Endothelial cell of umbilical vein (primary cell): ENCODE measurements around the gene SORCS2. TPM values are rescaled to one million over a fixed set of nuclear protein-coding genes. Genes with fewer than 3 reads are reported as not detected.

Experiments
- BruUV-seq: library from RNA; stranded (reverse); fragments of 400-500 nt; replicated peaks from 2 replicates; lab custom pipeline; 2021; lab: Mats Ljungman, UMichigan
- CTCF ChIA-PET: fragments of 300-600, 350-600 bp; sonication (Branson Sonifier 250); formaldehyde crosslinking; loops from one replicate; lab custom pipeline; 2021; ENCODE audit warnings: antibody characterized with exemption, inconsistent platforms; lab: Charles Lee
- POLR2A ChIA-PET: fragments of 300-600, 350-600 bp; sonication (Branson Sonifier 250); formaldehyde crosslinking; loops from one replicate; lab custom pipeline; 2021; ENCODE audit warnings: antibody characterized with exemption, inconsistent platforms; lab: Charles Lee
- DNase-seq: peaks from one replicate; pipeline ENCODE4 v3.0.0-alpha.2; 2011; ENCODE audit warnings: low read depth, low spot score
- FAIRE-seq: peaks from 2 replicates; lab custom pipeline; 2011; peaks lifted over from hg19 to GRCh38; lab: Jason Lieb, UNC
- H2AFZ ChIP-seq: 2 replicates; pipeline ENCODE4 v1.6.0; 2012; ENCODE audit warnings: low read depth, low read length, control low read depth, inconsistent platforms
- H3K27ac ChIP-seq: 2 replicates; pipeline ENCODE4 v1.5.1; 2011; ENCODE audit warnings: low read depth, mild to moderate bottlenecking, control low read depth, low read length, moderate library complexity; ENCODE audit not compliant: insufficient read depth
- H3K27me3 ChIP-seq, 2 experiments: 2 replicates each; pipeline versions ENCODE4 v1.6.0 to v1.6.1; 2011; ENCODE audit warnings: low read length in 2 of 2, mixed read lengths in 1 of 2; ENCODE audit not compliant: control insufficient read depth in 2 of 2, insufficient read depth in 2 of 2
- H3K36me3 ChIP-seq, 2 experiments: 2 replicates in 1 of 2; 3 replicates in 1 of 2; pipeline ENCODE4 v1.5.1; 2011; ENCODE audit warnings: low read length in 2 of 2, mild to moderate bottlenecking in 1 of 2, moderate library complexity in 1 of 2; ENCODE audit not compliant: control insufficient read depth in 2 of 2, insufficient read depth in 2 of 2; ENCODE audit errors: extremely low read depth in 1 of 2
- H3K4me1 ChIP-seq: 3 replicates; pipeline ENCODE4 v1.5.1; 2011; ENCODE audit warnings: mild to moderate bottlenecking, low read length; ENCODE audit not compliant: control insufficient read depth, insufficient read depth; ENCODE audit errors: extremely low read depth
- H3K4me2 ChIP-seq: 2 replicates; pipeline ENCODE4 v1.6.1; 2011; ENCODE audit warnings: low read length, control low read depth, mixed read lengths; ENCODE audit not compliant: insufficient read depth
- H3K4me3 ChIP-seq, 3 experiments: fragments of 200-600 bp in 1 of 3; sonication (generic), shearing (Covaris generic) in 1 of 3; replicated peaks in 1 of 3; 2 replicates each; pipeline ENCODE4 v1.5.1; 2011 to 2016; ENCODE audit warnings: control low read depth in 3 of 3, low read length in 3 of 3, mild to moderate bottlenecking in 2 of 3, inconsistent platforms in 1 of 3, low read depth in 1 of 3, moderate library complexity in 1 of 3; ENCODE audit not compliant: insufficient read depth in 1 of 3
- H3K79me2 ChIP-seq: 2 replicates; pipeline ENCODE4 v1.6.0; 2012; ENCODE audit warnings: low read length, inconsistent platforms; ENCODE audit not compliant: control insufficient read depth, insufficient read depth
- H3K9ac ChIP-seq: replicated peaks from 2 replicates; pipeline ENCODE3; 2011; ENCODE audit warnings: low read length, control low read depth; ENCODE audit not compliant: insufficient read depth; ENCODE audit errors: extremely low read depth
- H3K9me1 ChIP-seq: replicated peaks from 3 replicates; pipeline ENCODE4 v1.6.0; 2011; ENCODE audit warnings: mild to moderate bottlenecking, low read length; ENCODE audit not compliant: control insufficient read depth, insufficient read depth; ENCODE audit errors: extremely low read depth
- H3K9me3 ChIP-seq: replicated peaks from 2 replicates; pipeline ENCODE4 v1.5.1; 2012; ENCODE audit warnings: low read length, inconsistent platforms; ENCODE audit not compliant: control insufficient read depth, insufficient read depth
- H4K20me1 ChIP-seq: replicated peaks from 2 replicates; pipeline ENCODE3; 2011; ENCODE audit warnings: mild to moderate bottlenecking, low read length; ENCODE audit not compliant: control insufficient read depth, insufficient read depth; ENCODE audit errors: extremely low read depth
- EZH2 ChIP-seq: IDR thresholded peaks from 2 replicates; pipeline ENCODE4 v1.6.1; 2012; ENCODE audit warnings: borderline replicate concordance, low read depth, mild to moderate bottlenecking, moderate library complexity, low read length, inconsistent platforms; ENCODE audit not compliant: severe bottlenecking
- FOS ChIP-seq: IDR thresholded peaks from 2 replicates; pipeline ENCODE4 v1.6.1; 2011; ENCODE audit warnings: mild to moderate bottlenecking, low read length, moderate library complexity, borderline replicate concordance; ENCODE audit not compliant: insufficient read depth
- GATA2 ChIP-seq: IDR thresholded peaks from 2 replicates; pipeline ENCODE4 v1.7.0; 2011; ENCODE audit warnings: low read depth, mild to moderate bottlenecking, moderate library complexity, mixed read lengths, low read length; ENCODE audit not compliant: insufficient read length, insufficient read depth
- JUN ChIP-seq: IDR thresholded peaks from 2 replicates; pipeline ENCODE4 v1.6.1; 2011; ENCODE audit warnings: borderline replicate concordance, low read depth; ENCODE audit not compliant: insufficient read length, insufficient read depth
- MYC ChIP-seq: IDR thresholded peaks from one replicate; pipeline ENCODE4 v1.6.1; 2011; ENCODE audit warnings: mild to moderate bottlenecking, low read depth, low read length
- POLR2A ChIP-seq: IDR thresholded peaks from 2 replicates; pipeline ENCODE4 v1.6.1; 2012; ENCODE audit warnings: low read depth, mild to moderate bottlenecking, control low read depth, low read length
- POLR2AphosphoS5 ChIP-seq: IDR thresholded peaks from 2 replicates; pipeline ENCODE4 v1.6.1; 2012; ENCODE audit warnings: low read depth, mild to moderate bottlenecking, control low read depth, low read length, moderate library complexity; ENCODE audit not compliant: insufficient read depth
- dilution Hi-C: fragments of 300-500 bp; cut with MboI; formaldehyde crosslinking; loops from one replicate; pipeline ENCODE4 v1.15.0; 2019; ENCODE audit warnings: low sequenced_read_pairs; ENCODE audit not compliant: extremely low pct_ligation_motif_present
- intact Hi-C: fragments of 100-400 bp; cut with micrococcal nuclease; formaldehyde crosslinking; loops from one replicate; pipeline ENCODE4 v1.10.0; 2022
- polyA plus RNA-seq, 4 experiments: library from polyadenylated mRNA; depleted of rRNA in 3 of 4; stranded (reverse) in 3 of 4; unstranded in 1 of 4; fragments of >200 nt; gene quantifications; 2 replicates each; pipeline versions ENCODE4 v1.2.1 to v1.2.3, GENCODE V29; 2011 to 2012; ENCODE audit warnings: missing spikeins in 1 of 4
- total RNA-seq: library from RNA; stranded (reverse); gene quantifications from 2 replicates; pipeline ENCODE4 v1.2.3, GENCODE V29; 2021
- TF ChIP-seq, protein P1 (sequence below): IDR thresholded peaks from 2 replicates; pipeline ENCODE4 v1.6.1; 2011; ENCODE audit not compliant: insufficient read depth, insufficient read length
- TF ChIP-seq, protein P2 (sequence below), 2 donors: IDR thresholded peaks; 1 replicate in 1 of 2; 2 replicates in 1 of 2; pipeline ENCODE4 v1.5.1; 2011; ENCODE audit warnings: low read length in 2 of 2, mild to moderate bottlenecking in 2 of 2, moderate library complexity in 2 of 2, control low read depth in 1 of 2, inconsistent platforms in 1 of 2, low read depth in 1 of 2; ENCODE audit not compliant: insufficient read depth in 1 of 2; ENCODE audit errors: extremely low read depth in 1 of 2

SORCS2 gene
- total and polyA plus RNA-seq, 2 donors (not counting 3 experiments of a cell fraction or from before 2014, with no cell fraction given) = not detected

DNA sequence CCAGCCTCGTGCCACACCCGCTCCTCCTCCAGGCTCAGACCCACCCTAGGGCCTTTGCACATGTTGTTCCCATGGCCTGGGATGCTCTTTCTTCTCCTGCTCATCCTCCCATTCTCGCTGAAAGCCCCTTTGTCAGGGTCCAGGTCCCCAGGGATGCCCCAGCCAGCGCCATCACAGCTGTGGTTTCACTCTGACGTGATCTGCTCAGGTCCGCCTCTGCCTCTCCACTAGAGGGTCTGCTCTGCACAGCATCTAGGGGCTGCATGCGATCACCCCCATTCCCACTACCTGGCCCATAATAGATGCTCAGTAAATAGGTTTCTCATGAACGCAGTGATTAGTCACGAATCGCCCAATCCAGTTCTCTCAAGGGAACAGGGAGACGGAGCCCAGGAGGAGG lies 524.8 kb downstream of the SORCS2 start:
- no peak for FAIRE-seq
- dilution Hi-C loops = no loop called here
- peaks cover 2% of the 10 kb centered on the region for H3K4me1 ChIP-seq

More for the DNA sequence above, 524.8 kb downstream of the SORCS2 start:
- H3K9me1 ChIP-seq = no peaks in the 10 kb centered on the region
- H3K36me3 ChIP-seq = no peaks in the 10 kb centered on the region
- H3K79me2 ChIP-seq = no peaks in the 10 kb centered on the region
- no TSS peak for BruUV-seq
- intact Hi-C loops = loop anchor here (5.0 to 10.0 kb wide), 2 partner anchors 192 to 380 kb away; no protein-coding TSS in a partner anchor
- H3K9me3 ChIP-seq = no peaks in the 10 kb centered on the region
- H3K4me2 ChIP-seq = no peak overlapping the region
- H3K27ac ChIP-seq = no peak overlapping the region
- peaks cover 0 to 1% of the 10 kb centered on the region in 2 experiments for H3K27me3 ChIP-seq
- no peaks in the 10 kb centered on the region for H4K20me1 ChIP-seq
- no peak for DNase-seq
- H2AFZ ChIP-seq = no peak overlapping the region
- no peak for TF ChIP-seq GATA2
- TF ChIP-seq FOS = no peak
- no peak for TF ChIP-seq POLR2AphosphoS5
- TF ChIP-seq EZH2 = no peak
- no peak for TF ChIP-seq POLR2A
- no peak for TF ChIP-seq JUN
- TF ChIP-seq, protein P1, sequence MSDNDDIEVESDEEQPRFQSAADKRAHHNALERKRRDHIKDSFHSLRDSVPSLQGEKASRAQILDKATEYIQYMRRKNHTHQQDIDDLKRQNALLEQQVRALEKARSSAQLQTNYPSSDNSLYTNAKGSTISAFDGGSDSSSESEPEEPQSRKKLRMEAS = no peak
- TF ChIP-seq MYC = no peak
- TF ChIP-seq, protein P2, sequence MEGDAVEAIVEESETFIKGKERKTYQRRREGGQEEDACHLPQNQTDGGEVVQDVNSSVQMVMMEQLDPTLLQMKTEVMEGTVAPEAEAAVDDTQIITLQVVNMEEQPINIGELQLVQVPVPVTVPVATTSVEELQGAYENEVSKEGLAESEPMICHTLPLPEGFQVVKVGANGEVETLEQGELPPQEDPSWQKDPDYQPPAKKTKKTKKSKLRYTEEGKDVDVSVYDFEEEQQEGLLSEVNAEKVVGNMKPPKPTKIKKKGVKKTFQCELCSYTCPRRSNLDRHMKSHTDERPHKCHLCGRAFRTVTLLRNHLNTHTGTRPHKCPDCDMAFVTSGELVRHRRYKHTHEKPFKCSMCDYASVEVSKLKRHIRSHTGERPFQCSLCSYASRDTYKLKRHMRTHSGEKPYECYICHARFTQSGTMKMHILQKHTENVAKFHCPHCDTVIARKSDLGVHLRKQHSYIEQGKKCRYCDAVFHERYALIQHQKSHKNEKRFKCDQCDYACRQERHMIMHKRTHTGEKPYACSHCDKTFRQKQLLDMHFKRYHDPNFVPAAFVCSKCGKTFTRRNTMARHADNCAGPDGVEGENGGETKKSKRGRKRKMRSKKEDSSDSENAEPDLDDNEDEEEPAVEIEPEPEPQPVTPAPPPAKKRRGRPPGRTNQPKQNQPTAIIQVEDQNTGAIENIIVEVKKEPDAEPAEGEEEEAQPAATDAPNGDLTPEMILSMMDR (IDR thresholded peaks at IDR 0.05; ENCODE audit: extremely low read depth in 1 of 2, insufficient read depth in 1 of 2, low read depth in 1 of 2, low read length in 2 of 2) = no peak
- no peak overlapping the region for H3K4me3 ChIP-seq
- ChIA-PET CTCF (no interaction called here), POLR2A (no interaction called here)
- no peak overlapping the region for H3K9ac ChIP-seq
